ENCODE results near the gene MTF1.
"Not testable (repeated sequence)": the region's sequence is repeated elsewhere in the genome, so short reads cannot be mapped to it uniquely, and the experiment has no call there.

The MTF1 gene

DNA sequence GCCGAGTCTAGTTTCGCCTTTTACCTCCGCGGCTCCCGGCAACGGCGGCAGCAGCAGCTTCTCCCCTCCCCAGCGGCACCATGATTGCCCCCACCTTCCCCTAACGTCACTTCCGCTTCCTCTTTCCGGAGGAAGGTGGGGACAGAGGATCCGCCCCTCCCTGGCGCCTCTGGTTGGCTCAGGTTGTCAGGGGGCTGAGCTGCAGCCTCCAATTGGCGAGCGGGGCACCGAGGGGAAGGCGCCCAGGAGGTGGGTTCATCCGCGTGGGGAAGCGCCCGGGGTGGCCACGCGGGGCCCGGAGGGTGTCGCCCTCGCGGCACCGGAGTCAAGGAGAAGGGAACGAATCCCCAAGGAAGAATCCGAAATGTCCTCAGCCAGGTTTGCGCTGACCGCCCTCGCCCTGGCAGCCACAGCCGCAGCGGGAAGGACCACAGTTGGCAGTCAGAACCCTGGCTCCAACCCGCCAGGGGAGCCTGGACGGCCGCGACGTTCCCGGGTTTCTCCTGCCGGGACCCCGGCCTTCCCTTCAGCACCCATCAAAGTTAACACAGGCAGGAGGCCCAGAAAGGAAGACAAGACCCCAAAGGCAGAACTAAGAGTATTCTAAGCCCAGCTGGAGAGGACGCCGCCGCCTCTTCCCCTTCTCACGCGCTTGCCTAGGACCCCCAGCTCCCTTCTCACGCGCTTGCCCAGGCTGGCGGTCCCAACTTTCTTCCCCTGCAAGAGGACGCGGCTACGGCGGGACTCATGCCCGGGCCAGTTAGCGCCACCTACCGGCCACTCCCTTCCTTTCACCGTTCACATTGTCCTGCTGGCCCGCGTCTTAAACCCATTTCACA is at the start of gene MTF1:
TSS of gene MTF1 (minus strand) at position 86 of the 839 bp plus-strand sequence. CDS start 1,934 bp downstream, outside the sequence.
- peak; percentile 95 for DNase-seq (ENCODE audit: low read depth in 2 of 2)

DNA sequence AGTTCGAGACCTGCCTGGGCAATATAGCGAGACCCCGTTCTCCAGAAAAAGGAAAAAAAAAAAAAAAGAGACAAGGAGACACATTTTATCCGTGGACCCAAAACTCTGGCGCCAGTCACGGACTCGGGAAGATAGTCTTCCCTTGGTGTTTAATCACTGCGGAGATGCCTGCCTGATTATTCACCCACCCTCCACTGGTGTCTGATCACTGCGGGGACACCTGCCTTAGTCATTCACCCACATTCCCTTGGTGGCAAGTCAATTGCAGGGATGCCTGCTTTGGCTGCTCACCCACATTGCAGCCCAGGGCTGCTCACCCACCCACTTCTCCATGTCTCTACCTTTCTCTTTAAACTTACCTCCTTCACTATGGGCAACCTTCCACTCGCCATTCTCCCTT is 49.1 kb upstream of the MTF1 start:
- not testable (repeated sequence) for DNase-seq (ENCODE audit: low read depth in 2 of 2)

DNA sequence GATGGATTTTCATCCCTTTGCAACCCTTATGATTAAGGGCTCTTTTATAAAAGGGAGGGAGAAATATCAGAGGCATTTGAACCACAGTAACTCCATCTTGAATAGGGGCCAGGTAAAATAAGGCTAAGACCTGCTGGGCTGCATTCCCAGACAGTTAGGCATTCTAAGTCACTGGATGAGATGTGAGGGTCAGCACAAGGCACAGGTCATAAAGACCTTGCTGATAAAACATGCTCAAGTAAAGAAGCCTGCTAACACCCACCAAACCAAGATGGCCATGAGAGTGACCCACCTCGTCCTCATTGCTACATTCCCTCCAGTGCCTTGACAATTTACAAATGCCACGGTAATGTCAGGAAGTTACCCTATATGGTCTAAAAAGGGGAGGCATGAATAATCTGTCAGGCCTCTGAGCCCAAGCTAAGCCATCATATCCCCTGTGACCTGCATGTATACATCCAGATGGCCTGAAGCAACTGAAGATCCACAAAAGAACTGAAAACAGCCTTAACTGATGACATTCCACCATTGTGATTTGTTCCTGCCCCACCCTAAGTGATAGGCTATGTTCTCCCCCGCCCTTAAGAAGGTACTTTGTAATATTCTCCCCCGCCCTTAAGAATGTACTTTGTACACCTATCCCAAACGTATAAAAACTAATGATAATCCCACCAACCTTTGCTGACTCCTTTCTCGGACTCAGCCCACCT is 48.2 kb upstream of the MTF1 start:
- not testable (repeated sequence) for DNase-seq (ENCODE audit: low read depth in 2 of 2)

DNA sequence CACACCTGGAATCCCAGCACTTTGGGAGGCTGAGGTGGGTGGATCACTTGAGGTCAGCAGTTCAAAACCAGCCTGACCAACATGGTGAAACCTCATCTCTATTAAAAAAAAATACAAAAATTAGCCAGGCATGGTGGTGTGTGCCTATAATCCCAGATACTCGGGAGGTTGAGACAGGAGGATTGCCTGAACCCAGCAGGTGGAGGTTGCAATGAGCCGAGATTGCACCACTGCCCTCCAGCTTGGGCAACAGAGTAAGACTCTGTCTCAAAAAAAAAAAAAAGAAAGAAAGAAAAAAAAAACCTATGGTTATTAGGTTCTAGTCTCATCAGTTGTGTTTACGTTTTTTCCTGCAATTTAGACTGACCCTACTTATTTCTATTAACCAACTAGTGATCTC is 47.2 kb upstream of the MTF1 start:
- DNase-seq (ENCODE audit: low read depth in 2 of 2) = not testable (repeated sequence)

DNA sequence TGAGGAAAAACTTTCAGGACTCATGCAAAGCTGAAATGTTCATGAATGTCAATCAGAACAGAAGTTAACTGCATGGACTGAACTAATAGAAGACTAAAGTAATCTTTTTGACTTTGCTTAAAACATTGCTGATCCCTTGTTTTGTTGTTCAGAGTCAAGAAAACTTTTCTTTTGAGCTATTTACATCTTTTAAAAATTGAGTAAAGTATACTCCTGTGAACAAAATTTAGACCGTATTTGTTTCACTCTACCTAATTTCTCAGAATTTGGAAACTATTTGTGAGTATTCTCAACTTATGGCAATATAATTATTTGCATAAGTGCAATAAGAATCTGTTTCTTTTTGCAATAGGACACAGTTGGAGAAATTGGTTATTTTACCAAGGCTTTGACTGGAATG is 46.3 kb upstream of the MTF1 start:
- DNase-seq (ENCODE audit: low read depth in 2 of 2) = no peak

DNA sequence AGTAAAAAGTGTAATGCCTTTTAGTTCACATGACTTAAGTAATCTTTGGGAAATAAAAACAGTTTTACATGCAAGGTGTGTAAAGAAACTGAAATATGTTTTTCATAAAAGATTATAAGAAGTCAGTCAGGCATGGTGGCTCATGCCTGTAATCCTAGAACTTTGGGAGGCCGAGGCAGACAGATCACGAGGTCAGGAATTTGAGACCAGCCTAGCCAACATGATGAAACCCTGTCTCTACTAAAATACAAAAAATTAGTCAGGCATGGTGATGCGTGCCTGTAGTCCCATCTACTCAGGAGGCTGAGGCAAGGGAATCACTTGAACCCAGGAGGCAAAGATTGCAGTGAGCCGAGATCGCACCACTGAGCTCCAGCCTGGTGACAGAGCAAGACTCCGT is 44.5 kb upstream of the MTF1 start:
- DNase-seq (ENCODE audit: low read depth in 2 of 2) = not testable (repeated sequence)

DNA sequence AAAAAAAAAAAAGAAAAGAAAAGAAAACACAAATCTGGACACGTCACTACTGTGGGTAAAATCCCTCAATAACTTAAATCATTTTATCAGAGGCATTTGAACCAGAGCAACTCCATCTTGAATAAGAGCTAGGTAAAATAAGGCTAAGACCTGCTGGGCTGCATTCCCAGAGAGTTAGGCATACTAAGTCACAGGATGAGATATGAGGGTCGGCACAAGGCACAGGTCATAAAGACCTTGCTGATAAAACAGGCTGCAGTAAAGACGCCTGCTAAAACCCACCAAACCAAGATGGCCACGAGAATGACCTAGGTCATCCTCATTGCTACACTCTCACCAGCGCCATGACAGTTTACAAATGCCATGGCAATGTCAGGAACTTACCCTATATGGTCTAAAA is 43.6 kb upstream of the MTF1 start:
- DNase-seq (ENCODE audit: low read depth in 2 of 2) = no peak

DNA sequence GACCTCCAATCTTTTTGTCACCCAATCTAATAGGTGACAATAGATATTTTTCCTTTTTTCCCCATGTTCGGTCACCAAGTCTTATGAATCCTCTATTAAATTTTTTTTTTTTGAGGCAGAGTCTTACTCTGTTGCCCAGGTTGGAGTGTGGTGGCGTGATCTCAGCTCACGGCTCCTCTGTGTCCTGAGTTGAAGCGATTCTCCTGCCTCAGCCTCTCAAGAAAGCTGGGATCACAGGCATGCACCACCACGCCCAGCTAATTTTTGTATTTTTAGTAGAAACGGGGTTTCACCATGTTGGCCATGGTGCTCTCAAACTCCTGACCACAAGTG is 42.5 kb upstream of the MTF1 start:
- DNase-seq (ENCODE audit: low read depth in 2 of 2) = no peak

DNA sequence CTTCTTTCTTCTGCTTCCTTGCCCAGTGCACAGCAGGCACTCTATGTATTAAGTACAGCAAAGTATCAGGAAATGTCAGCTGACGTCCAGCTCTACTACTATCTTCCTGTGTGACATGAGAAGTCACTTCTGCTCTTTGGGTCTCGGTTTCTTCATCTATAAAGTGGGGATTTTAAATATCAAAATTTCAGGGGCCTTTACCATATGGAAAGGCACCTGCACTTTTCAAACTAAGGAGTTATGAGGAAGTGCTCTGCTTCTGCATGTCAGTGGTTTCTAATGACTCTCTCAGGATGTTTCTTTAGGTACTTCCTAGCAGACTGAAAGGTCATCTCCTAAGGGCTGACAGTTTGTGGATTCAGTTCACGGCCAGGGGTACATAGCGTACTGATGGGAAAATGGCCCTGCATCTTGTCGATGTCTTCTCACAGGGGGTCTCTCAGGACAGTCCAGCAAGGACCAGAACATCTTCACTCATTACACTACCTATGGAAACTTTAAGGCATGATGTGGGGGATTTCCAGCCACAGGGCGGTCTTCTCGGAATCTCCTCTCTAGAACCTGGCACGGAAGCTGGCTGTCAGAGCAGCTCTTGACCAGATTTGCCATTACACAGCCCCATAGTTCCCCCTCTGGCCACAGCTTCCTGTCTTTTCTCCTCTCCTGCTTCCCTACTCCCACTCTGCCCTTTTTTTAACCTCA is 42.0 kb upstream of the MTF1 start:
- DNase-seq (ENCODE audit: low read depth in 2 of 2) = no peak

DNA sequence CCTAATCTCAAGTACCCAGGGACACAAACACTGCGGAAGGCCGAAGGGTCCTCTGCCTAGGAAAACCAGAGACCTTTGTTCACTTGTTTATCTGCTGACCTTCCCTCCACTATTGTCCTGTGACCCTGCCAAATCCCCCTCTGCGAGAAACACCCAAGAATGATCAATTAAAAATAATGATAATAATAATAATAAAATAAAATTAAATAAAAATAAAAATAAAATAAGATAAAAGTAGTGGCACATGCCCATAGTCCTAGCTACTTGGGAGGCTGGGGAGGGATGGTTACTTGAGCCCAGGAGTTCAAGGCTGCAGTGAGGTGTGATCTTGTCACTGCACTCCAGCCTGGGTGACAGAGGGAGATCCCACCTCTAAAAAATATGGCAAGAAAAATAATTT is 38.2 kb upstream of the MTF1 start:
- not testable (repeated sequence) for DNase-seq (ENCODE audit: low read depth in 2 of 2)

DNA sequence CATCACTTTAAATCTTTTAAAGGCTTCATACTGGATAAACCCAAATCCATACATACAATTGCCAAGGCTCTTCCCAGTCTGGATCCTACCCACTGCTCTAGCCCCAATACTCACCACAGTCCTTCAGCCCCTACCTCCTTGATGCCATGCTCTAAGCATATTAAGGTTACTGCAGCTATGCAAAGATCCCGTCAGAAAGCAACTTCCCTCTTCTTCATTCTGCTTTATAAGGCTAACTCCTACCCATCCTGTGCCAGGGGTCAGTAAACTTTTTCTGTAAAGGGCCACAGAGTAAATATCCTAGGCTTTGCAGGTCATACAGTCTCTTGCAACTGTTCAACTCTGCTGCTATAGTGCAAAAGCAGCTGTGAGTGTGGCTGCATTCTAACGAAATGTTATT is 34.3 kb upstream of the MTF1 start:
- no peak for DNase-seq (ENCODE audit: low read depth in 2 of 2)

DNA sequence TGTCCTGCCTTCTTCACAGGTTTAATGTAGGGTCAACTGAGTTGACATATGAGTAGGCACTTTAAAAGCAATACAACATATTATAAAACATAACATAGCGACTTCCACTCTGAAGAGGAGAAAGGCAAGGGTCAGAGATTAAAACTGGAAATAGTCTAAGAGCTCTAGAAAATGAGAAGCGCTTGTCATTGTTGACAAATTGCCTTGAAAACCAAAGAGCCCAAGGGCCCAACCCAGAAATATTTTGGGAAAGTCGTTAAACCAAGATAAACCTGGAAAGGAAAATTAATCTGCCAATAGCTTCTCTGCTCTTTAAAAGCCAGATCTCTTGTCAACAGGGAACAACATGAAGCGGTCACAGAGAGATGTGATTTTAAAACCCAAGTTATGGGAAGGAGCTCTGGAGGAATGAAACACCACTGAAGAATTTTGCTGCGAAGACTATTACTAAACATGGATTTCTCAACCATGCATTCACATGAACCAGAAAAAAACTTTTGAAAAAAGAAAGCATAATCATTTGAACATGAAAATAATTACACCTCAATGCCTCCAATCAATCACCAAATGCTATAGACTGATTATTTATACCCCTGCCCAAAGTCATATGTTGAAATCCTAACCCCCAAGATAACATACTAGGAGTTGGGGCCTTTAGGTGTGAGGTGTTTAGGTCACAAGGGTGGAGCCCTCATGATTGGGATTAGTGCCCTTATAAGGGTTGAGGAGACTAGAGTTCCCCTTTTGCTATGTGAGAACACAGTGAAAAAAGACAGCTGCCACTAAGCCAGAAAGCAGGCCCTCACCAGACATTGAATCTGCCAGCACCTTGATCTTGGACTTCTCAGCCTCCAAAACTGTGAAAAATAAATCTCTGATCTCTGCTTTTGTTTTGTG is 33.0 kb upstream of the MTF1 start:
- no peak for DNase-seq (ENCODE audit: low read depth in 2 of 2)

DNA sequence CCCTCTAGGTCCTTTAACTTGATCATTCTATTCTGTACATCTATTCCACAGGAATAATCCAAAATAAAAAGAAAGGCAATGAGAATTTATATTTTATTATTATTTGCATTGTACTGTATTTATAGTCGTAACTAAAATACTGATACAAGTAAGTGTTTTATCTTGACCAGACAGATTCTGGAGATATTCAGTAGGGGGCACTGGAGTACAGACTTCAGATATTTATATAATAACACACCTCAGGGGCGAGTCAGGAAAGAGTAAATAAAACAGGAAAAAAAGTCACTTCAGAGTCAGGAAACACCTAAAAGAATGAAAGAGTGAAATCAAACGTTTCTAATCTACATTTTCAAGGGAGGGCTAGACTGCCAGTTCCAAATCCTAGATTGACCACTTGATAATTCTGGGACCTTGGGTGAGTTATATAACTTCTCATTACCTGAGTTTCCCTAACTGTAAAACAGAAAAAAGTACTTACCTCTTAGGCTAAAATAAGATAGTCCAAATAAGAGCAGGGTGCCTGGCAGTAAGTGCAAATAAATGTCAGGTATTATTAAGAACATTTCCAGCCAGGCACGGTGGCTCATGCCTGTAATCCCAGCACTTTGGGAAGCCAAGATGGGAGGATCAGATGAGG is 31.1 kb upstream of the MTF1 start:
- no peak for DNase-seq (ENCODE audit: low read depth in 2 of 2)

DNA sequence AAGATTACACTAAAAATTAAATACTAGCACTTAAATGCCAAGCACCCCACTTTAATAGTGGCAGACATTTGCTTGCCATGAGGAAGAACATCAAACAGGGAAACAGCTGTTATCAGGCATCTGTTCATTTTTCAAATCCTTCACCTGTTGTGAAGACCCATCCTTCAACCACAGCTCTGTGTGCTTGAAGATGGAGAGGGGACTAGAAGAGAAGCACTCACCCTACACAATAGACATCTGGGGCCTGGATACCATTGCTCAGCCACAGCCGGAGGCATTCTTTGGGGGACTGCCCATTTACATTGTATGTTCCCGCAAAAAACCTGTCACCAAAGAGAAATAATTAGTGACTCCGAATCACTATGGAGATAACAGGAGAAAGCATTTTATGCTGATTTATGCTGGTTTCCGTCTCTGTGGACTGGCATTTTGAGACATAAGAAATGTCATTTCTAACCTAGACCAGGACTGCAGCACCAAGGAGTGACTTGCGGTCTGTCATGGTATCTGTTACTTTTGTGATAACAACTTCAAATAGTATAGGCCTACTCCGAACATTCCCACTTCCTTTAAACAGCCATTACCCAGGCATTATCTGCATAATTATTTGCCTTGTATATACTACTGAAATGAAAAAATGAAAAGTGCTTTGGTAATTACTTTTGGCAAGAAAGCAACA is 28.8 kb upstream of the MTF1 start:
- no peak for DNase-seq (ENCODE audit: low read depth in 2 of 2)

DNA sequence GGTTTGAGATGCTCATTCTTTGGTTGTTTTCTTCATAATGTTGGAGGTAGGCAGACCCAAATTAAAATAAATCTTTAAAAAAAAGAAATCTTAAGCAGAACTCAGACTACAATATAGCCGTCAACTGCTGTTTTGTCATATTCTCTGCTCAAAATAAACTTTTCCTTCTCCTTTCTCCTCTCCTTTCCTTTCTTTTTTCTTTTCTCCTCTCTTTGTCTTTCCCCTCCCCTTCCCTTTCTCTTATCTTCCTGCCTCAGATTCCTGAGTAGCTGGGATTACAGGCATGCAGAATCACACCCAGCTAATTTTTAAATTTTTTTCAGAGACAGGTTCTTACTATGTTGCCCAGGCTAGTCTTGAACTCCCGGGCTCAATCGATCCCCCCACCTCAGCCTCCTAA is 24.8 kb upstream of the MTF1 start:
- DNase-seq (ENCODE audit: low read depth in 2 of 2) = no peak

DNA sequence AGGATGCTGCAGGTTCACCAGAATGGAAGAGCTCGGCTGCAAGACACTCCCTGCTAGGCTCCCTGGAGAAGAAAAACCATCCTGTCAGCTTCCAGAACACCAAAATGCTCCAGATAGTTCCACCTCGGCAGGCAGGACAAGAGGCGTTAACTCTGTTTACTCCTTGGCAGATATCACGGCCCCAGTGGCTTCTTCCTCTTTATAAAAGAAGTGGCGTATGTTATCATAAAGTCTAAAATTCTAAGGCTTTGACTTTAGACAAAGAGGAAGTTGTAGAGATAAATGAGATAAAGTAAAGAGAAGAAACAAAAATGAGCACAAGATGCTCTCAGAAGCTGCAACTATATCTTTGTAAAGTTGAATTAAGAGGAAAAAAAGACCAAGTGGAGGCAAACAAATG is 24.3 kb upstream of the MTF1 start:
- DNase-seq (ENCODE audit: low read depth in 2 of 2) = no peak

DNA sequence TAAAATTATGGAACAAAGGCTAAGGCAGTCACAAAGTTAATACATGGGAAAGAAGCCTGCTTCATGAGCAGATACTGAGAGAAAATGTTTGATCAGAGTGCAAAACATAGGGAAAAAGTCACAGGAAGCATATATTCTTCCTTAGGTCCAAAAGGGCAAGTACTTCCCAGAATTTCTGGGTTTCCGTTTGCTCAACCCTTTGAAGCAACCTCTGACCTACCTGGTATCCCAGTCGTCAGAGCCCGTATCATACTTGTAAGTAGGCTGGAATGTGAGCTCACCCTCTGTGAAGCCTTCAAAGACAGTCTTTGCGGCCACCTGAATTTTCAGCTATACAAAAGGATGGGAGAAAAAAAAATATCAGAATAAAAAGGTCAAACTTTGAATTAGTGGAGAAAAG is 20.5 kb upstream of the MTF1 start:
- no peak for DNase-seq (ENCODE audit: low read depth in 2 of 2)

DNA sequence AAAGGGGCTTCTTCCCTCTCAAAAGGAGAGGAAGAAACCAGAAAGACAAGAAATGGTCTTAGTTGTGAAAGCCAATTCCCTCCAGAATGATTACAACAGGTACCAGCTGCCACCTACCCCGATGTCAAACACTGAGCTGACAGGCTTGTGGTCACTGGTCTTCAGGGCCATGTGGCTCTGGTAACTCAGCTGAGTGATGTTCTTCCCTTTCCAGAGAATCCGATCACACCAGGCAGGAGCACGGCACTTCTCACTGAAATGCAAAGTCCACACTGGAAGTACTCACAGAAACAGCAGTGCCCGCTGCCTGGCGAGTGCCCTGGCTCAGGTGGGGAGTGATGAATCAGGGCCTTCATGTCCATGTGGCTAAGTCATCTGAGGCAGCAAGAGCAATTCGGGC is 18.7 kb upstream of the MTF1 start:
- DNase-seq (ENCODE audit: low read depth in 2 of 2) = no peak

DNA sequence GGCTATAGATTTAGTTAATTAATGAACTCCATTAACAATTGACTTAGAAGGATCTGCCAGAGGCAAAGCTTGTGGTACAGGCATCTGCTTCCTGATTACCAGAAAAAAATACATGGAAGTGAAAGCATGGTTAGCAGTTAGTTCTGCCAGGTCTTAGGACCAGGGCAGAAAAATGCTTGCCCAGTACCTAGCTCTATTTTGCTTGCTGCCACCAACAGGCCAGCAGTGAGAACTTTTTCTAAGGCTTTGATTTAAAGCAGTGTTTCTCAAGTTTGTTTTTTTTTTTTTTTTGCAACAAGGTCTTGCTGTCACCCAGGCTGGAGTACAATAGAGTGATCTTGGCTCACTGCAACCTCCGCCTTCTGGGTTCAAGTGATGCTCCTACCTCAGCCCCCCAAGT is 16.4 kb upstream of the MTF1 start:
- no peak for DNase-seq (ENCODE audit: low read depth in 2 of 2)

DNA sequence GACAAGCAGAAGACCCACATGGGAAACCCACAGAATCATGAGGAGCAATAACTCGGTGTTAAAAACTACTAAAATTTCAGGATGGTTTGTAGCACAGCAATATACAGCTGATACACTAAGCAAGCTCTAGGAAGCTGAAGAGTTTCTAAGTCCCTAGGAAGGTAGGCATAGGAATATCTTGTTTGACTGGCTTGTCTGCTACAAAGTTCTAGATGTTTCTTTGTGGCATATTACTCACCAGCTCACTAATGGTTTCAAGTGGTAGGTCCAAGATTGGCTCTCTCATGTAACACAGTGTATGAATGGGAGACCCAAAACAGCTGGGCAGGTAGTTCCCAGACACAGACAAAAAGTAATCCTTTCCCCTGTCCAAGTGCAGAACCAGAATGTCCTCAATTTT is 13.3 kb upstream of the MTF1 start:
- DNase-seq (ENCODE audit: low read depth in 2 of 2) = no peak

DNA sequence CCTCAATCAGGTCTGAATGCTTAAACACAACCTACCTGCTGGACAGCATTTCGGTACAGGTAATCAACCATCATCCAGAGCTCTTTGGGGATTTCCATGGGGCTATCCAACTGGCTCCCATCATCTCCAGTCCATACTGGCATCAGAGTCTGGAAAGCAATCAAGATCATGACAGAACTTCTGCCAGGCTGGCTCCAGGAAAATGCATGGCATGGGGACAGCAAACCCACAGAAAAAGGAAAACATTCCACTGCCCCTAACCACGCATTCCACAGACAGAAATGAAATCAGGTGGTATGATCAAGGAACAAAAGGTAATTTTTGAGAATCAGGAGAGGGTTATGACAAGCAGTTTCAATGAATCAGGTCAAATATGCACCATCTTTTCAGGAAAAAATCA is 9.1 kb upstream of the MTF1 start:
- DNase-seq (ENCODE audit: low read depth in 2 of 2) = no peak

All from stimulated activated CD4-positive, alpha-beta T cell treated with anti-CD3 and anti-CD28 coated beads, Interleukin-12 subunit alpha, Interleukin-12 subunit beta, amount 100 ng/mL, for 24 hours (primary cell).